ENCODE data around the gene SETBP1.

The SETBP1 gene

DNA sequence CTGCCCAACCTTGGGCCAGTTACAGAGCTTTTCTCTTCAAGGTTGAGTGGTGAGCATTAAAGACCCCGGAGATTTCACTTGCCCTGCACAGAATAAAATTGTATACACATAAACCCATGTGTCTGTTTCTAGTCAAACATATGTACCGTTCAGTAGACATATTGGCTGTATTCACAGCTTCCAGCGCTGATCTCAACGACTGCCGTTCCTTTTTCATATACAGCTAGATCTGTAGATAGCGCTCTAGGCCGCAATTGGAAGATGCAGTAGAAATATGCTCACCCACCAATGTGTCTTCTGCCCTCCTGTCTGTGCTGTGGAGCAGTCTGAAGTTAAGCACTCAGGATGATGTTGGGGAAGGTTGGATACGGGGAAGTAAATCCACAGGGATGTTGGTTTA lies 317.7 kb downstream of the SETBP1 start:
- no peak for DNase-seq

DNA sequence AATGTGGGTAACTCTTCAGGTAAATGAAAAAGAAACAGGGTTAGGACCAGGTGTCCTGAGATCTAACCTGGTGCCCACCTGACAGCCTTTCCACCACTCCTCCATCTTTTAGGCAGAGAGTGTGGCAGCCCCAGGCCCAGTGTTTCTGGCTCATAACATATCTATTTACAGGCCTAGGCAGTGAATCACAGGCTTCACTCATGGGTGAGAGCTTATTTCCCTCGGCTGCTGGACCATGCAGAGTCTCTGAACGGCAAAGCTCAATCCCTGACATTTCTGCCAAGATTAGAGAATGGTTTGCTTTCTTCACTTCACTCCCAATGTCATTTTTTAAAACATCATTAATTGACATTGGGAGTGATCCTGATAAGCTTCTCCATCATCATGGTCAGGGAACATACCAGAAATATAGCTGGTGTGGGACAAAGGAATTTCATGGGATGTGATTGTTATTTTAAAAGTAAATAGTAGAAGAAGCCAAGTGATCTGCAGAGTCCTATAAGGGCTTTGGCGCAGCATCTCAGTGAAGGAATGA lies 323.9 kb downstream of the SETBP1 start:
- no peak for DNase-seq

DNA sequence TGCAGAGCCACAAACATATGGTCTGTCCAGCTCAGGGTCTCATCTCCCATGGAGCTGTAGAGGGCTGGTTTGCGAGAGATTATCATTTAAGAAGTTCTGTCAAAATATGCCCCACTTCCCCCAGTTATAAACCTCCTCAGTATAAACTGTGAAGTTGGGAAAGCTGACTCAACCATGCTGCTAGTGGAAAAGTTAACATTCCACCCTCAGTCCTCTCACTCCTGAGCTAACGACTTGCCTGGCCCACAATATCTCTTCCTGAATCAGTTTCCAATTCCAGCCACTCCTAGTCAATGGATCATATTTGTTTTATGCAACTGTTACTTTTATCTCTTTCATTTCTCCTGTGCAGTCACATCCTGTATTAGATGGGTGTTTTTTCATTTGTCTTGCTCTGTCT lies 326.2 kb downstream of the SETBP1 start:
- DNase-seq: no peak

DNA sequence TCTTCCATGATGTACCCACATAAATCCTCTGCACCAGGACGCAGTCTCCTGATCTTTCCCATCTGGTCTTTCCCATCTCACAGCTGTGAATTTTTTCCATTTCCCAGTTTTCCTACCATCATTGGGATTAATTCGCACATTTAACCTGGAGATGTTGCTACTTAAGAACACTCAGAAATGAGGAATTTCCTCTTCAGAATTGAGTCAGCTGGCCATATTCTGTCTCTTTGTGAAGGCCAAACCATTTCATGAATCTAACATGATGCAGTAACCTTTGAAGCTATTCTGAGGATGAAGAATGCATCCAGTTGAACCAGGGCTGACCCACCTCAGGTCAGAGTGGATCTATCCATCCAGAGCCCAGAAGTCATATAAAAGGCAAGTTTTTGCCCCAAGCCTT lies 326.8 kb downstream of the SETBP1 start:
- DNase-seq: no peak

DNA sequence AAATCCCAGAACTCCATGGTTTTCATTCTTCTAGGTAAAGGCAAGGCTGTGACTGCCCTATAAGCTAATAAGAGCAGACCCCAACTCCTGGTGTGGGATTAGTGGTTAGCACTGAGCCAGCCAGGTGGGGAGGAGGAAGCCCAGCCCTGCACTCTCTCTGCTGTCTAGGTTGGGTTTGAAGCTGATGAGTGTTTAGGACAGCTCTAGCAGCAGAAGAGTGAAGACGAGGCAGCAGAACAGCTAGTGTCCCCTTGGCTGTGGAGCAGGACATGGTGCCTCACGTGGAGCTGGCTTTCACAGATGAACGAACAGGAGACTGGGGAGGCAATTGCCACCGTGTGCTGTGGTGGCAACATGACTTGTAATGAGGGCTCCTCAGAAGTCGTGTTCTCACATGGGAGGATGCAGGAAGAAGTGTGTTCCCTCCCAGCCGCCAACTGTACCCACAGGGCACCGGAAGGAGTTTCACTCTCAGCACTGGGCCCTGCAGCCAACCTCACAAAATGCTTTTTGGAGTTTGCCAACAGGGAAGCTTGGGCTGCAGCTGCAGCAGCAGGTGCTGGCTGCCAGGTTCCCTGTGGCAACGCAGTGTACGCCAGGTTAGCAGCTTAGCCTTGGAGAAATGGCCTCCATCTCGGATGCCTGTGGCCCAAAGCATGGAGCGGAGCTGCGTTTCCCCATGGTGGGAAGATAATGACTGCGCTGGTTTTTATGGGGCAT lies 328.2 kb downstream of the SETBP1 start:
- no peak for DNase-seq

DNA sequence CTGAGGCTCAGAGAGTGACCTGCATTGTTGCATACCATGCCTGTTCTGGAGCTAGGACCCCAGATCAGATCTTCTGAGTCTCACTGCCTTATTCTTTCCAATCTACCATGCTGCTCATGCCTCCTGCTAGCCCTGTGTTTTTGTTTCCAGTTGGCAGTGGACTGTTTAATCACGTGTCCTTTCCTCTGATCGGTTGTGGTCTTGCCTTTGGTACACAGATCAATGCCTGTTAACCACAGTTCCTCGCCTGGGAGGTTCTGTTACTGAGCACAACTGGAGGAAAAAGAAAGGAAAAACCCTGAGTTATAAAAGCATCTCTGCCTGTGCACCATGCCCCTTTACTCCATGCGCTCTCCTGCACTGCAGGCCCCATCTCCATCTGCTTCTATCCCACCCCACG lies 329.1 kb downstream of the SETBP1 start:
- no peak for DNase-seq

DNA sequence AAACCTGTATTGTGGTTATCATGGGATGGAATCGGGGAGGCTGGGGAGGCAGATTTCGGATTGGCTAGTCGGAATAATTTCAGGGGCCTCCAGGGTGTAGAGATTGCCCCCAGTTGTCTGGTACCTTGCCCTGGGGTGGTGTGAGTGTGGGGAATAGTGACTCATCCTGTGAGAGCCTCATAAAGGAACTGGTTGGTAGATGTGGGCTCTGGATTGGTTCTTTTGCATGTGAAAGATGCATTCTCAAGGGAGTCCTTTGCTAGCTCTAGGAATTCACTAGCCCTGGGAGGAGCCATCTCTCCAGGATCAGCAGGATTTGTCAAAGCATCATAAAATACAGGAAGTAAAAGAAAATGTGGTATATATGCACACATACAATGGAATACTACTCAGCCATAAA lies 331.6 kb downstream of the SETBP1 start:
- DNase-seq: no peak

DNA sequence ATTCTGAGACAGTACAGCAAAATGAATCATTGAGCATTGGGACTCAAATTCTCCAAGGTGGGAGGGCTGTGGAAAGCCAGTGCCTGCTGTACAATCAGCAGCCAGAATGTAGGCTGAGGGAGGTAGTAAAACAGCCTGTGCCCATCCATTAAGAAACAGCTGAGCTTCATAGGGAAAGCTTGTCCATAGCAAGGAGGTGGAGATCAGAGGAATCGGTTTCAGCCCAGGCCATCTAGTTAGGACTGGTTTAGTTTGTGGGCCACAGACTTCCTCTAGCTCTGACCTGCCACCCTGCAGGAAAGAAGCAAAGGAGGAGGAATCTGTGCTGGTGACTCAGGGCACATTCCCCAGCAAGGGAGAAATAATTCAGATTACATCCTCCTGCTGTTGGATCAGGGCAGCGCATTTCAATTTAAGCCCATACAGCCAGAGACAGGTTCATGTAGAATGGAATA lies 333.4 kb downstream of the SETBP1 start:
- DNase-seq: no peak

DNA sequence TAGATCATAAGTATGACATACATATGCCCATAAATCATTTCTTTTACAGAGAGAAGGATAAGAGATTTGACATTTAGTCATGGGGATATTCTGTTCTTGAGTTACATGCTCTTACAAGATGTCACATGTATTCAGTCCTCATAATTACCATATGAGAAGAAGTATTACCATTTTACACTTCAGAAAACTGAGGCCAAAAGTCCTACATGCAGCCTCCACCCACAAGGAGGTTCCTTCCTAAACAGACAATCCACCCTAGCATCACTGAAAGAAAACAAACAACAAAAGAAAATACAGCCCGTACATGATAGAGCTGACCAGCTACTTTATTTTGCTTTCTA lies 335.1 kb downstream of the SETBP1 start:
- no peak for DNase-seq

DNA sequence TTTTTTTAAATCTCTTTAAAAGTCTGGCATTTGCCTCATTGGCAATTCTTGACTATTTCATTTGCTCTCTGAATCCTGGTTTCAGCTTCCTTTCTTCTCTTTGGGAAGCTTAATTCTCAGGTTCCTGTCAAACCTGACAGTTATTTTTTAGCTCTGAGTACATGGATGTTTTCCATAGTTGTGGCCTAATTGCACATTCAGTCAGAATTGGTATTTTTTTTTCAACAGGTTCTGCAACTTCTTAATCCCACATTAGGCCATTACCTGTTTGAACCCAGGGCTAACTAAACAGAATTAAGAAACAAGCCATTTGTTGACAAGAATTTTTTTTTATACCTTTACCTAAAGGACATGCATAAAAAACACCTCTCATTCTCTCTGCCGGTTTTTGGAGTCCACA lies 338.8 kb downstream of the SETBP1 start:
- no peak for DNase-seq

DNA sequence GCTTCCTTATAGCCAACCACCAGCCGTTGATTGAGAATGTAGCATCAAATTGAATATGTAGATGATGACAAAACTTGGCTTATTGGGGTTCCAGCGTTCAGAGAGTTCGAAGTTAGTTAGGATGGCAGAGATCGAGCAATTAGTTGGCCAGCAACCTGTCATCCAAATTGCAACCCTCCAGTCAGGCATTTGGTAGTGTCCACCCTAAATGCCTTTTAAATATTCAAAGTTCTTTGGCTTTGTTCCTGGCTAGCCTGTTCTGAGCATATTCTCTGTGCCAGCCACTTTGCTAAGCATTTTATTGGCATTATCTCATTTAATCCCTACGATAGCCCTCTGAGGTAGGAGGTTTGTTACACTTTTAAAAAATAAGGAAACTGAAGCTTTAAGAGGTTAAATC lies 342.8 kb downstream of the SETBP1 start:
- DNase-seq: no peak

DNA sequence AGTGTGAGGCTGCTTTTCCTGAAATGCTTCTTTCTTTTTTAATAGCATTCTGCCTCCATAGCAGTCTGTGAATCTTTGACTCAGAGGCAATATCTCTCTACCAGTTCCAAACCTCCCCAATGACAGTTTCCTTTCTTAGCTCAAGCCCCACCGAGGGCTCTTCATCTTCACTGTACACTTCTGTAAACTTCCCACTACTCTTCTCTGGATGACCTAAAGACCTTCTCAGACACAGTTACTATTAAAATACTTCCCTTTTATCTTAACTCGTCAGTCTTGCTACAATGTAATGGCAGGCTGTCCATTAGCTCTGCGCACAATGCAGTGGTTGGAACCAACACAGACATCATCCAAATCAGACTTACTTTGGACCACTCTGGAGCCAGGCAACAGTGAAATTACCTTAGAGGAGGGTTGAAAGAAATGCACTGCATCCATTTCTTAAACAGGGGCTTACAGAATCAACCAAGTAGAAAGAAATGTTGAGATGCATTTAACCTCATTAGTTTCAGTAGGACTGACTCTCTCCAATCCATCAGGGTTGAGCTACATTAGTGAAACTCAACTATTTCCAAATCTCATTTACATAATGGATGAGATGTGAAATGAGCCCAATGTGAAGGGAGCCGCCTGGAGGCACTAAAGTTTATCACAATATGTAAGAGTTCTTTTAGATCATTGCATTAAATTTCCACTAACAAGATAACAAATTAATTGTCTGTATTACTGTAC lies 343.8 kb downstream of the SETBP1 start:
- DNase-seq: no peak

DNA sequence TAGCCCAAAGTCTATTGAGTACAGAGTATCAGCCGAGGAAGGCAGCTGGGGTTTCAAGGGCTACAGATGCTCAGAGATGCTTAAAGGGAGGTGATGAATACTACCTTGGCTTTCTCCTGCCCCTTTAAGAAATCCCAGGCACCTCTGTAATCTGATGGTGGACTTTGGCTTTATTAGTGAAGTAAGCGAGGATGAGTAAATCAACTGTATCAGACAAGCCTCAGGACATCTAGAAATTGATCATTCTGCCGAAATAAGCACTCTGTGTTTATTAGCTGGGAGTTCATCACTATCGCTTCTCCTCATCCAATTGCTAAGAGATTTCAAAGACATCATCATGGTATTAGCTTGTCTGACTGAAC lies 344.4 kb downstream of the SETBP1 start:
- no peak for DNase-seq

DNA sequence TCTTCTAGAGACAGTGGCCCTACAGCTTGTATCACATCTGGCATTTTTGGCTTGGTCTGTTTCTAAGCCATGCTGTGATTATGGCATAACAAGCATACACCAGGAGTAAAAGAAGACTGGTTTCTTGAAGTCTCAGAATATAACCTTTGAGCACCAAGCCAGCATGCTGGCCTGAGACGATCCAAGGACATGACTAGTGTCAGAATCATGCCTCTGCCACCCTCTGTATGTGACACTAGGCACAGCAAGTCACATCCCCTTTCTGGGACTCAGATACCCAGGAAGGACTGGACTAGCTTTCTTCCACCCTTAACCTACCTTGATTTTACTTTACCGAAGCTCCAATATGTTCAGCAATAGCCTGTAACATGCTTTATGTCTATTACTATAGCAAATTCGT lies 345.5 kb downstream of the SETBP1 start:
- no peak for DNase-seq

DNA sequence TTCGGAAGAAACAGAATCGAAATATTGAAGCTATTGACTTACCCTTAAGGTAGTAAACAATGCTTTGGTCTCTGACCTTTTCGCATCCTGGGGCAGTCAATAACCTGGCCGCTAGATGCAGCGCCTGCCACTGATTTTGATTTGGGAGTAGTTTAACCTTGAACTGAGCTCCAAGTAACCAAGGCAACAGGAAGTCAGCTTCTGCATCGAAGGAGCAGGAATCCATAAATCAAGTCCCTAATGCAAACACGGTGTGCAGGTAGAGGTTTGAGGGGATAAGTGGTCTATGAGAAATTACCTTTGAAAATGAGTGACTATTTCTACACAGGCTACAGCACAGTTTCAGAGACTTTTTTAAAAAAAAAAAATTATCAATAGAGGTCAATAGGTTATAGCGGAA lies 353.5 kb downstream of the SETBP1 start:
- DNase-seq: no peak

DNA sequence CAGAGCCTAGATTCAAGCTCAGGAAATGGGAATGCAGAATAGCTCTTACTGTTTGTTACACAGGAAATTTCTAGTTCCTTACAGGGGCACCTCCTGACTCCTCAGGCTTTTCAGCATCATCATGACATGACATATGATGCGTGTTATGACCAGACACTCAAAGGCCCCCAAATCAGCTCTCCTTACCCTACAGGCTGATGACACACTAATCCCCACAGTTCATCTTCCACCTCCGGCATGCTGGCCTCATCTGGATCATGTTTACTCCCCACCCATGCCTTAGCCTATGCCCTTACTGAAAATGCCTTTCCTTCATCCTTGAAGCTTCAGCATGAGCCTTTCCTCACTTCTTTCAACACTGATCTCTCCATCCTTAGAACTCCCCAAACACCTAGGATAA lies 356.9 kb downstream of the SETBP1 start:
- DNase-seq: no peak

DNA sequence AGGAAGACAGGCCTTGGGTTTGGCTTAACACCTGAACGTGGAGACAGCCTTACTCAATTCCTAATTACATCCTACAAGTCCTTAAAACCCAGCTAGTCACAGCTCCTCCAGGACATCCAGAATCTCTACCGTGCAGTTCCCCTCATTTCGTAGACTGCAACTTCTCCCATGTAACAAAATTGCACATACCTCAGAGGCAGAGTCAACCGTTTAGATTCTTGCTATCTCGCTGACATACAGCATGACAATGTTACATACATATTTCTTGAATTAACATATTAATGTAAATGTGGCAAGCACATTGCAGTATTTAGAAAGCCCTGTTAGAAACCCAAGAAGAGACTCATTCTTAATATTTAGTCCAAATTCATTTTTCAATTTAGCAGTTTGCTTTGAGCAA lies 358.7 kb downstream of the SETBP1 start:
- no peak for DNase-seq

DNA sequence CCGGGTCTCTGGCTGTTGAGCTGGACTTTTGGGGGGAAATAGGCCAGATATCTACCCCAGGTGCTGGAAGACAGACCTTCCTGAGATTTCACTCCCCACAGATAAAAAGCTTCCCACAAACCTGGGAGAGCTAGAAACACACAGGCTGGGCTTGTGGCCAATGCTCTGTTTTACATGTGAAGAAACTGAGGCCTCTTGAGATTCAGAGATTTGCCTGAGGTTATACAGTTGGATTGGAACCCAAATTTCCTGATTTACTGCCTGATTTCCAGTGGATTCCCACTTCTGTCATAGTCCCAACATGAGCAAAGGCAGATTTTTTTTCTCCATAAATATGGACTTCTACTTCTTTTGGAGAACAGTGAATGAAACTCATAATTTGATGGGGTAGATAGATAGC lies 360.2 kb downstream of the SETBP1 start:
- DNase-seq: no peak

DNA sequence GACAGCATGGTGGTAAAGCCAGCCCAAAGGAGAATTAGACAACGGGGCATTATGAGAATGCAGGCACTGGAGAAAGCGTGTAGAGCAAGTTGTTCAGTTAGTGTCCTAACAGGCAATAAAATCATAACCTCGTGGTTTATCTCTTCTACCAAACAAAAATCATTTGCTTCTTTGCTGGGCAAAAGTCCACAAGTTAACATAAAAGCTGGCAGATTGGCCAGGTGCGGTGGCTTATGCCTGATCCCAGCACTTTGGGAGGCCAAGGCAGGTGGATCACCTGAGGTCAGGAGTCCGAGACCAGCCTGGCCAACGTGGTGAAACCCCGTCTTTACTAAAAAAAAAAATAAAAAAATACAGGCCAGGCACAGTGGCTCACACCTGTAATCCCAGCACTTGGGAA lies 364.1 kb downstream of the SETBP1 start:
- no peak for DNase-seq

DNA sequence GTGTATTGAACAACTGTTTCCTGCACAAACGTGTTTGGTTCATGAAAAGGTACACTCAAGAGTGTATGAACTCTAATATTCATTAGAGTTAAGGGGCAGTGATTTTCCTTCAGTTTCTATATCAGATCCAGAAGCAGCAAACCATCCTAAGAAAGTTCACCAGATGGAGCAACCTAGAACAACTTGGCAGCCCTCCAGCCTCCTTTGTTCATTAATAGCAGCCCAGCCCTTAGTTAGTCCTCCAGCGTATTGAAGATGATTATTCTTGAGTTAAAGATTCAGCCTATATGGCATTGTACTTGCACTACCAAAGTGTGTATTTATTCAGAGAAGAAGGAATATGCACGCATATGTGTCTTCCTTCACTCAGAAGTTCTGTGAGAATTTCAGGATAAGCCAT lies 365.5 kb downstream of the SETBP1 start:
- DNase-seq: no peak

DNA sequence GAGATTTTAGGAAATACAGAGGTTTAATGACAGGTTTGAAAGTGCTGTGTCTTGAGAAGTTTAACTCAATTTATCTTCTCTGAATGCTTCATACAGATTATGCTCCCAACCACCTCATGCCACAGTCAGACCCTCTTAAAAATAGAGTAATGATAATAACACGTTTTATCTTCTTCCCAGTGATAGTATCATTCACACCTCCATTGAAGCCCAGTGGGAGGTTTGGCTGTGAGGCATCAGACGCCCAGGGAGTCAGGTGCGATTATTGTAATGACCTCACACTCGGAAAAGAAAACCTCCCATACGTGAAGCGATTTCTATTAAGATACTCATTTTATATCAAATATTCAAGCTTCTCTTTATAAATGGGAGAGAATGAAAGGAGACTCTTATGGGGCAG lies 366.3 kb downstream of the SETBP1 start:
- no peak for DNase-seq

DNA sequence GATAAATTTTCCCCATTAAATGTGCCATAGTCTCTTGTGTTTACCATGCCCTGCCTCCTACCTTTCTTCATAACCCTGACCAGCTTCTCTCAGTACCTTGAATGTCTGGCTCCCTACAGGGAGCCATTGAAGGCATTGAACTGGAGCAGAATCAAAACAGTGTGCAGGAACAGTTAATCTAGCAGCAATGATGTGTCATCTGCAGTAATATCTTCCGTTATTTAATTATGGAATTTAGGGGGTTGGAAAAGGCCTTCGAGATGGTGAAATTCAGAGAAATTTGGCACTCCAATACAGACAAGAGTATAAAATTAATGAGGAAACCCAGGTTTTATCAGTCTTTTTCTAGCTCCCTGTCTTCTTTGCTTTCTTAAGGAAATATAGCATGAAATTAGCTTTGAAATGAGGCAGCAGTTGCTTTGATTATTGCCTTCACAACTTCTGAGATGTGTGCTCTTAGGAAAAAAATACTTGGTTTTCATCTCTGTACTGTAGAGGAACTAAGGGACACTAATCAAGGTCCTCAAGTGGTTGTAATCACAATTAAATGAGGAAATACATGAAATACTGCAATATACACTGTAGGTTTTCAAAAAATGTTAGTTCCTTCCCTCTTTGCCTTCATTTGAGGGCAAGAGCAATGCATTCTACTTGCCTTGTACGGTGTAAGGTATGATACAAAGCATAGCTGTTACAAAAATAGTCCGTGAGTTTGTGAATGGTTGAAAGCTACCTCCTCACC lies 369.1 kb downstream of the SETBP1 start:
- DNase-seq: no peak

DNA sequence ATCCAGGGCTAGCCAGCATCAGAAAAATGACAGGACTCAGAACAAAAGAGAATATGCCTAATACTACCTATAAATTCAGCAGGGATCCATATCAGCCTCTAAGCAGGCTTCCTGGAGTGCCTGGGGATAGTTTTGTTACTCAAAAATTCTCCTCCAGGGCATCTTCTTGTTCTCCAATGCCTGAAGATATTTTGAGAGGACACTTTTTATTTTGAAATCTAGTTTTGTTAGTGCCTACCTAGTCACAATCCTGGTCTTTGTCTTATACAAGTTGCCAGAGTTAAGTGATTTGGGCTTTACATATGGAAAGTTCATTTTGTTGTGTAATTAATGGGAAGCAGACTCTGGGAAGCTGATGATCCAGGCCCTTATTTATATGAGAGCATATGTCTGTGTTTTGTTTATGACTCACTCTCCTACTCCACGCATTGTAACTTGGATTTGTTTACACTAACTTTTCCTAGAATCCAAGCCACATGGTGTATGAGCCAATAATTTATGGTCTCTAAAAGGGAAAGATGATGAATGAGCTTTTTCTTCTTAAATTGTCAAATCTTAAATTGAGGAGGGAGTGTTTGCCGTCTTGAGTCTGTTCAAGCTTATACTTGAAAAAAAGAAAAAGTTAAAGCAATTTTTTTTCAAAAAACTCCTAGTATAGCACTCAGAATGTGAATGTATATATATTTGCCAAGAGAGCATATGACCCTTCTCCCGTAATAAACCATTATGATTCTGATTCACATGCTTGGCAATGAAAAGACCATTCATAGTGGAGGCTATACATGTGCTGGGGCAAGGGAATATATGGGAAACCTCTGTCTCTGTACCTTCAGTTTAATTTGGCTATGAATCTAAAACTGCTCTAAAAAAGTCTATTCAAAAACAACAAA lies 370.3 kb downstream of the SETBP1 start:
- no peak for DNase-seq
